ENCODE results near the gene FBXO8. TPM values are rescaled to one million over a fixed set of nuclear protein-coding genes. Genes with fewer than 3 reads are reported as not detected.

Gene FBXO8
- total RNA-seq, 1 donor from 2014 or later, result 28.4 TPM

- peaks cover 2% of the 10 kb centered on the region for H3K36me3 Mint-ChIP-seq
- Histone ChIP-seq H3K9ac (no peak overlapping the region), H4K20me1 (ENCODE audit: low read depth) (no peaks in the 10 kb centered on the region), H3K4me2 (no peak overlapping the region), H3F3A (ENCODE audit: low read depth) (no peaks in the 10 kb centered on the region), H3K4me3 (no peak overlapping the region), H3K9me3 (ENCODE audit: low read depth) (no peaks in the 10 kb centered on the region), H3K36me3 (no peaks in the 10 kb centered on the region), H3K4me1 (no peaks in the 10 kb centered on the region), H3K27ac (no peak overlapping the region), H3K79me2 (ENCODE audit: low read depth) (no peaks in the 10 kb centered on the region), H3K27me3 (no peaks in the 10 kb centered on the region), H2AFZ (replicated peaks) (no peak overlapping the region)
- no peak for TF ChIP-seq EZH2phosphoT487 (IDR thresholded peaks at IDR 0.05)
- TF ChIP-seq EZH2 (IDR thresholded peaks at IDR 0.05), result no peak
- no peak for TF ChIP-seq CTCF (IDR thresholded peaks at IDR 0.05)
- H3K4me1 Mint-ChIP-seq, result no peaks in the 10 kb centered on the region
- H3K27ac Mint-ChIP-seq, result no peak overlapping the region
- DNase-seq (ENCODE audit: low spot score), result no peak
- H3K4me3 Mint-ChIP-seq, result no peak overlapping the region
- no peaks in the 10 kb centered on the region for H3K9me3 Mint-ChIP-seq
- H3K27me3 Mint-ChIP-seq (ENCODE audit: insufficient read depth, low read depth), result no peaks in the 10 kb centered on the region
Observed at GRCh38 chr4:174260099-174260498, 23.4 kb downstream of the FBXO8 start.

GRCh38 chr4:174259580-174259979 lies 23.9 kb downstream of the FBXO8 start:
- TF ChIP-seq EZH2phosphoT487 (IDR thresholded peaks at IDR 0.05) (no peak), CTCF (IDR thresholded peaks at IDR 0.05) (no peak), EZH2 (IDR thresholded peaks at IDR 0.05) (no peak)
- no peaks in the 10 kb centered on the region for H3K27me3 Mint-ChIP-seq (ENCODE audit: insufficient read depth, low read depth)
- no peaks in the 10 kb centered on the region for H3K9me3 ChIP-seq (ENCODE audit: low read depth)
- H3K4me1 Mint-ChIP-seq, result no peaks in the 10 kb centered on the region
- no peak overlapping the region for H3K4me3 Mint-ChIP-seq
- no peaks in the 10 kb centered on the region for H3K36me3 ChIP-seq
- H3K79me2 ChIP-seq (ENCODE audit: low read depth), result no peaks in the 10 kb centered on the region
- no peak overlapping the region for H3K4me3 ChIP-seq
- H3K9ac ChIP-seq, result no peak overlapping the region
- no peaks in the 10 kb centered on the region for H3K4me1 ChIP-seq
- H4K20me1 ChIP-seq (ENCODE audit: low read depth), result no peaks in the 10 kb centered on the region
- H3K27ac Mint-ChIP-seq, result no peak overlapping the region
- H2AFZ ChIP-seq (replicated peaks), result no peak overlapping the region
- H3K9me3 Mint-ChIP-seq, result no peaks in the 10 kb centered on the region
- no peak overlapping the region for H3K4me2 ChIP-seq
- H3K27me3 ChIP-seq, result no peaks in the 10 kb centered on the region
- DNase-seq (ENCODE audit: low spot score), result no peak
- H3K36me3 Mint-ChIP-seq, result peaks cover 2% of the 10 kb centered on the region
- H3K27ac ChIP-seq, result no peak overlapping the region
- H3F3A ChIP-seq (ENCODE audit: low read depth), result no peaks in the 10 kb centered on the region

- Histone ChIP-seq H3F3A (ENCODE audit: low read depth) (no peaks in the 10 kb centered on the region), H3K27ac (no peak overlapping the region), H3K36me3 (no peaks in the 10 kb centered on the region), H3K27me3 (no peaks in the 10 kb centered on the region), H3K9ac (no peak overlapping the region), H4K20me1 (ENCODE audit: low read depth) (no peaks in the 10 kb centered on the region), H3K79me2 (ENCODE audit: low read depth) (no peaks in the 10 kb centered on the region), H3K9me3 (ENCODE audit: low read depth) (no peaks in the 10 kb centered on the region), H3K4me2 (no peak overlapping the region), H2AFZ (replicated peaks) (no peak overlapping the region), H3K4me1 (no peaks in the 10 kb centered on the region), H3K4me3 (no peak overlapping the region)
- Mint-ChIP-seq H3K27ac (no peak overlapping the region), H3K36me3 (no peaks in the 10 kb centered on the region), H3K4me1 (no peaks in the 10 kb centered on the region), H3K27me3 (ENCODE audit: insufficient read depth, low read depth) (no peaks in the 10 kb centered on the region), H3K9me3 (no peaks in the 10 kb centered on the region), H3K4me3 (no peak overlapping the region)
- no peak for DNase-seq (ENCODE audit: low spot score)
- no peak for TF ChIP-seq EZH2 (IDR thresholded peaks at IDR 0.05)
- no peak for TF ChIP-seq EZH2phosphoT487 (IDR thresholded peaks at IDR 0.05)
- TF ChIP-seq CTCF (IDR thresholded peaks at IDR 0.05), result no peak
Observed at GRCh38 chr4:174256277-174256713, 27.2 kb downstream of the FBXO8 start.
